Suprapubic skin (tissue), 4 donors: ENCODE results near the gene RNF148. TPM values are rescaled to one million over a fixed set of nuclear protein-coding genes. Genes with fewer than 3 reads are reported as not detected.

ENCODE experiments used
- DNase-seq, 2 donors: peaks; one replicate each; pipeline ENCODE4 v3.0.0-alpha.2; 2019; ENCODE audit warnings: low spot score in 2 of 2
- H3K27ac ChIP-seq: fragments of 200-600 bp; sonication (generic); one replicate; pipeline ENCODE4 v1.5.1; 2019
- H3K27me3 ChIP-seq: fragments of 200-600 bp; sonication (generic); one replicate; pipeline ENCODE4 v1.5.1; 2019
- H3K36me3 ChIP-seq: fragments of 200-600 bp; sonication (generic); one replicate; pipeline ENCODE4 v1.5.1; 2019
- H3K4me1 ChIP-seq: fragments of 200-600 bp; sonication (generic); one replicate; pipeline ENCODE4 v1.5.1; 2019
- H3K4me3 ChIP-seq: fragments of 200-600 bp; sonication (generic); one replicate; pipeline ENCODE4 v1.5.1; 2019; ENCODE audit warnings: mild to moderate bottlenecking
- H3K9me3 ChIP-seq: fragments of 200-600 bp; sonication (generic); one replicate; pipeline ENCODE4 v1.5.1; 2019
- EP300 ChIP-seq: sonication (generic); formaldehyde crosslinking; IDR thresholded peaks from one replicate; pipeline ENCODE4 v1.6.1; 2017; ENCODE audit warnings: antibody characterized with exemption
- POLR2A ChIP-seq, 2 donors: fragments of 450-650 bp; IDR thresholded peaks; one replicate each; pipeline ENCODE4 v1.6.1; 2017; ENCODE audit warnings: antibody characterized with exemption in 2 of 2, mild to moderate bottlenecking in 2 of 2, moderate library complexity in 2 of 2
- POLR2AphosphoS5 ChIP-seq, 3 donors: sonication (generic); formaldehyde crosslinking; IDR thresholded peaks; one replicate each; pipeline ENCODE4 v1.6.1; 2017; ENCODE audit warnings: antibody characterized with exemption in 3 of 3
- WGBS: methylation state at CpG from one replicate; pipeline ENCODE4 v1.1.5; 2018; 5-methylcytosine and 5-hydroxymethylcytosine counted together
- total RNA-seq, 4 donors: library from RNA; depleted of rRNA; stranded (reverse); fragments of >200 nt; gene quantifications; one replicate each; pipeline ENCODE4 v1.1.0, GENCODE V29; 2016
- TF ChIP-seq, protein P1 (sequence below), 2 donors: fragments of 200-600 bp in 1 of 2; fragments of 450-650 bp in 1 of 2; sonication (generic) in 1 of 2; IDR thresholded peaks; one replicate each; pipeline ENCODE4 v1.5.1; 2016 to 2019; ENCODE audit warnings: antibody characterized with exemption in 2 of 2, mild to moderate bottlenecking in 1 of 2, moderate library complexity in 1 of 2

Gene RNF148
- total RNA-seq, 4 donors from 2014 or later = 1.4 to 2.0 TPM; not detected in 2

DNA sequence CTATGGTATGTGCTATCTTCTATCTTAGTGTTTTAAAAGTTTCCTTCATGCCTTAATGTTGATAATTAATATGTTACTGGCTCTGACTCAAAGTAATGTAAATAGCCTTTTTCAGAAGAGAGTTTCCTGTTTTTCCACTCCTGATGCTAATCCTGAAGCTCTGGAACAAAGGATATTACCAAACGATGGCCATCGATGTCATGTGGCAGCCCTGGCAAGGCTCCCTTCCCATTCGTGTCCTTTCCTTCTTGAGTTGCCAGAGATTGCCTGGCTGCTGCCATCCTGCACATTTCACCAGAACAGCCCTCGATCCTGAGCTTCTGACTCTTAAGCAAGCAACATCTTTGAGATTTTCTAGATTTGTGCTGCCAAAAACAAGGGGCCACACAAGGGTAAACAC, 49.8 kb downstream of the RNF148 start:
- H3K4me1 ChIP-seq = no peaks in the 10 kb centered on the region
- no peaks in the 10 kb centered on the region for H3K9me3 ChIP-seq
- H3K4me3 ChIP-seq = no peak overlapping the region
- TF ChIP-seq EP300 (no peak), POLR2AphosphoS5 (IDR thresholded peaks at IDR 0.05) (no peak), POLR2A (IDR thresholded peaks at IDR 0.05) (no peak)
- TF ChIP-seq, protein P1, sequence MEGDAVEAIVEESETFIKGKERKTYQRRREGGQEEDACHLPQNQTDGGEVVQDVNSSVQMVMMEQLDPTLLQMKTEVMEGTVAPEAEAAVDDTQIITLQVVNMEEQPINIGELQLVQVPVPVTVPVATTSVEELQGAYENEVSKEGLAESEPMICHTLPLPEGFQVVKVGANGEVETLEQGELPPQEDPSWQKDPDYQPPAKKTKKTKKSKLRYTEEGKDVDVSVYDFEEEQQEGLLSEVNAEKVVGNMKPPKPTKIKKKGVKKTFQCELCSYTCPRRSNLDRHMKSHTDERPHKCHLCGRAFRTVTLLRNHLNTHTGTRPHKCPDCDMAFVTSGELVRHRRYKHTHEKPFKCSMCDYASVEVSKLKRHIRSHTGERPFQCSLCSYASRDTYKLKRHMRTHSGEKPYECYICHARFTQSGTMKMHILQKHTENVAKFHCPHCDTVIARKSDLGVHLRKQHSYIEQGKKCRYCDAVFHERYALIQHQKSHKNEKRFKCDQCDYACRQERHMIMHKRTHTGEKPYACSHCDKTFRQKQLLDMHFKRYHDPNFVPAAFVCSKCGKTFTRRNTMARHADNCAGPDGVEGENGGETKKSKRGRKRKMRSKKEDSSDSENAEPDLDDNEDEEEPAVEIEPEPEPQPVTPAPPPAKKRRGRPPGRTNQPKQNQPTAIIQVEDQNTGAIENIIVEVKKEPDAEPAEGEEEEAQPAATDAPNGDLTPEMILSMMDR (IDR thresholded peaks at IDR 0.05) = no peak
- DNase-seq = no peak
- 26% methylated on average over 4 of the region's 4 CpGs for WGBS
- H3K27ac ChIP-seq = no peak overlapping the region
- H3K27me3 ChIP-seq = no peaks in the 10 kb centered on the region
- H3K36me3 ChIP-seq = no peaks in the 10 kb centered on the region

Other genes with a start within 250 kb of the RNF148 start
- gene RNF133, start 3.8 kb downstream of the RNF148 start, total RNA-seq = under 1 TPM in 3 of 4 donors, not detected in 1; 0.34 to 0.72 (median 0.42) TPM
- gene CADPS2, start 183.5 kb upstream of the RNF148 start, total RNA-seq = 1 to 10 TPM; 3.9 to 9.8 (median 8.1) TPM